ENCODE results near the gene EXOC6B.

EXOC6B gene

GRCh38 chr2:72291059-72291458 lies 534.8 kb downstream of the EXOC6B start:
- no peak overlapping the region for H3K27ac Mint-ChIP-seq
- H3K36me3 Mint-ChIP-seq (ENCODE audit: insufficient read depth): no peaks in the 10 kb centered on the region
- no peaks in the 10 kb centered on the region for H3K4me1 Mint-ChIP-seq (ENCODE audit: low read depth in 2 of 2)
- ATAC-seq (replicated peaks) (no peak), DNase-seq (no peak)
- H3K27me3 Mint-ChIP-seq: no peaks in the 10 kb centered on the region
- no peaks in the 10 kb centered on the region for H3K9me3 Mint-ChIP-seq
- no peak overlapping the region for H3K4me3 Mint-ChIP-seq

- no peak overlapping the region for H3K4me3 Mint-ChIP-seq
- no peaks in the 10 kb centered on the region for H3K4me1 Mint-ChIP-seq (ENCODE audit: low read depth in 2 of 2)
- ATAC-seq (replicated peaks): no peak
Measured at GRCh38 chr2:72289736-72290135, 536.1 kb downstream of the EXOC6B start.

GRCh38 chr2:72289283-72289682 lies 536.5 kb downstream of the EXOC6B start:
- Mint-ChIP-seq H3K27ac (no peak overlapping the region), H3K4me3 (no peak overlapping the region), H3K4me1 (ENCODE audit: low read depth in 2 of 2) (no peaks in the 10 kb centered on the region), H3K9me3 (no peaks in the 10 kb centered on the region), H3K27me3 (no peaks in the 10 kb centered on the region), H3K36me3 (ENCODE audit: insufficient read depth) (no peaks in the 10 kb centered on the region)
- ATAC-seq (replicated peaks) (no peak), DNase-seq (no peak)

More at GRCh38 chr2:72289736-72290135, 536.1 kb downstream of the EXOC6B start:
- DNase-seq: no peak
- Mint-ChIP-seq H3K36me3 (ENCODE audit: insufficient read depth) (no peaks in the 10 kb centered on the region), H3K9me3 (no peaks in the 10 kb centered on the region), H3K27ac (no peak overlapping the region), H3K27me3 (no peaks in the 10 kb centered on the region)

GRCh38 chr2:72278046-72278445 lies 547.8 kb downstream of the EXOC6B start:
- Mint-ChIP-seq H3K9me3 (no peaks in the 10 kb centered on the region), H3K4me1 (ENCODE audit: low read depth in 2 of 2) (no peaks in the 10 kb centered on the region), H3K27ac (no peak overlapping the region), H3K27me3 (no peaks in the 10 kb centered on the region), H3K36me3 (ENCODE audit: insufficient read depth) (no peaks in the 10 kb centered on the region), H3K4me3 (no peak overlapping the region)
- DNase-seq (no peak), ATAC-seq (replicated peaks) (no peak)

- ATAC-seq (replicated peaks): no peak
- H3K4me1 Mint-ChIP-seq (ENCODE audit: low read depth in 2 of 2): no peaks in the 10 kb centered on the region
- no peak overlapping the region for H3K4me3 Mint-ChIP-seq
- no peak for DNase-seq
- H3K9me3 Mint-ChIP-seq: no peaks in the 10 kb centered on the region
- H3K27ac Mint-ChIP-seq: no peak overlapping the region
- no peaks in the 10 kb centered on the region for H3K27me3 Mint-ChIP-seq
- no peaks in the 10 kb centered on the region for H3K36me3 Mint-ChIP-seq (ENCODE audit: insufficient read depth)
Measured at GRCh38 chr2:72276876-72277275, 549.0 kb downstream of the EXOC6B start.

- Mint-ChIP-seq H3K4me3 (no peak overlapping the region), H3K27ac (no peak overlapping the region), H3K27me3 (no peaks in the 10 kb centered on the region), H3K4me1 (ENCODE audit: low read depth in 2 of 2) (no peaks in the 10 kb centered on the region), H3K9me3 (no peaks in the 10 kb centered on the region), H3K36me3 (ENCODE audit: insufficient read depth) (no peaks in the 10 kb centered on the region)
- DNase-seq: no peak
- no peak for ATAC-seq (replicated peaks)
Measured at GRCh38 chr2:72276356-72276755, 549.5 kb downstream of the EXOC6B start.

GRCh38 chr2:72275084-72275483 lies 550.7 kb downstream of the EXOC6B start:
- Mint-ChIP-seq H3K36me3 (ENCODE audit: insufficient read depth) (no peaks in the 10 kb centered on the region), H3K9me3 (no peaks in the 10 kb centered on the region), H3K27ac (no peak overlapping the region), H3K4me1 (ENCODE audit: low read depth in 2 of 2) (no peaks in the 10 kb centered on the region), H3K27me3 (no peaks in the 10 kb centered on the region), H3K4me3 (no peak overlapping the region)
- DNase-seq (no peak), ATAC-seq (replicated peaks) (no peak)

GRCh38 chr2:72274380-72274797 lies 551.4 kb downstream of the EXOC6B start:
- no peak for ATAC-seq (replicated peaks)
- Mint-ChIP-seq H3K4me1 (ENCODE audit: low read depth in 2 of 2) (no peaks in the 10 kb centered on the region), H3K36me3 (ENCODE audit: insufficient read depth) (no peaks in the 10 kb centered on the region), H3K4me3 (no peak overlapping the region), H3K9me3 (no peaks in the 10 kb centered on the region), H3K27ac (no peak overlapping the region), H3K27me3 (no peaks in the 10 kb centered on the region)
- DNase-seq: no peak

GRCh38 chr2:72273384-72273783 lies 552.4 kb downstream of the EXOC6B start:
- Mint-ChIP-seq H3K4me3 (no peak overlapping the region), H3K27me3 (no peaks in the 10 kb centered on the region), H3K27ac (no peak overlapping the region), H3K36me3 (ENCODE audit: insufficient read depth) (no peaks in the 10 kb centered on the region), H3K4me1 (ENCODE audit: low read depth in 2 of 2) (no peaks in the 10 kb centered on the region), H3K9me3 (no peaks in the 10 kb centered on the region)
- ATAC-seq (replicated peaks) (no peak), DNase-seq (no peak)

GRCh38 chr2:72271766-72272641 lies 553.8 kb downstream of the EXOC6B start:
- Mint-ChIP-seq H3K27ac (no peak overlapping the region), H3K4me1 (ENCODE audit: low read depth in 2 of 2) (no peaks in the 10 kb centered on the region), H3K4me3 (no peak overlapping the region), H3K36me3 (ENCODE audit: insufficient read depth) (no peaks in the 10 kb centered on the region), H3K27me3 (no peaks in the 10 kb centered on the region), H3K9me3 (no peaks in the 10 kb centered on the region)
- DNase-seq (no peak), ATAC-seq (replicated peaks) (no peak)

GRCh38 chr2:72271276-72271614 lies 554.6 kb downstream of the EXOC6B start:
- Mint-ChIP-seq H3K36me3 (ENCODE audit: insufficient read depth) (no peaks in the 10 kb centered on the region), H3K4me3 (no peak overlapping the region), H3K9me3 (no peaks in the 10 kb centered on the region), H3K4me1 (ENCODE audit: low read depth in 2 of 2) (no peaks in the 10 kb centered on the region), H3K27me3 (no peaks in the 10 kb centered on the region), H3K27ac (no peak overlapping the region)
- ATAC-seq (replicated peaks) (no peak), DNase-seq (no peak)

GRCh38 chr2:72270556-72271275 lies 555.1 kb downstream of the EXOC6B start:
- H3K27me3 Mint-ChIP-seq: no peaks in the 10 kb centered on the region
- H3K36me3 Mint-ChIP-seq (ENCODE audit: insufficient read depth): no peaks in the 10 kb centered on the region
- no peaks in the 10 kb centered on the region for H3K4me1 Mint-ChIP-seq (ENCODE audit: low read depth in 2 of 2)
- H3K9me3 Mint-ChIP-seq: no peaks in the 10 kb centered on the region
- ATAC-seq (replicated peaks) (no peak), DNase-seq (no peak)
- no peak overlapping the region for H3K27ac Mint-ChIP-seq
- H3K4me3 Mint-ChIP-seq: no peak overlapping the region

- ATAC-seq (replicated peaks) (no peak), DNase-seq (no peak)
- H3K27ac Mint-ChIP-seq: no peak overlapping the region
- no peaks in the 10 kb centered on the region for H3K27me3 Mint-ChIP-seq
- no peaks in the 10 kb centered on the region for H3K9me3 Mint-ChIP-seq
- no peaks in the 10 kb centered on the region for H3K4me1 Mint-ChIP-seq (ENCODE audit: low read depth in 2 of 2)
- H3K4me3 Mint-ChIP-seq: no peak overlapping the region
- peaks cover 4% of the 10 kb centered on the region for H3K36me3 Mint-ChIP-seq (ENCODE audit: insufficient read depth)
Measured at GRCh38 chr2:72263776-72264060, 562.1 kb downstream of the EXOC6B start.

- Mint-ChIP-seq H3K27me3 (no peaks in the 10 kb centered on the region), H3K9me3 (no peaks in the 10 kb centered on the region)
- no peak for ATAC-seq (replicated peaks)
Measured at GRCh38 chr2:72263043-72263775, 562.6 kb downstream of the EXOC6B start.

More at GRCh38 chr2:72263043-72263775, 562.6 kb downstream of the EXOC6B start:
- H3K4me1 Mint-ChIP-seq (ENCODE audit: low read depth in 2 of 2): no peaks in the 10 kb centered on the region
- no peak overlapping the region for H3K27ac Mint-ChIP-seq
- H3K36me3 Mint-ChIP-seq (ENCODE audit: insufficient read depth): peaks cover 4% of the 10 kb centered on the region
- DNase-seq: no peak
- H3K4me3 Mint-ChIP-seq: no peak overlapping the region

Data from effector memory CD8-positive, alpha-beta T cell (primary cell).